ENCODE data around the gene RBMS2. TPM values are rescaled to one million over a fixed set of nuclear protein-coding genes. Genes with fewer than 3 reads are reported as not detected.

Gene RBMS2
- polyA plus RNA-seq, 3 donors = 5.1 to 8.2 (median 6.5) TPM

- no peak for TF ChIP-seq CTCF (IDR thresholded peaks at IDR 0.05)
- Mint-ChIP-seq H3K27me3 (ENCODE audit: low read depth in 3 of 3) (peaks cover 0 to 1% (median 1%) of the 10 kb centered on the region in 3 donors), H3K9me3 (peaks cover 0 to 2% (median 0%) of the 10 kb centered on the region in 7 donors), H3K4me1 (peaks cover 8% of the 10 kb centered on the region), H3K36me3 (peaks cover 4 to 20% of the 10 kb centered on the region in 2 donors), H3K4me3 (no peak overlapping the region), H3K27ac (peak overlapping the region in 3 of 7 donors; percentile 15 to 50 (median 43))
- Histone ChIP-seq H3K36me3 (replicated peaks in 1 of 2; ENCODE audit: control insufficient read depth in 1 of 2, insufficient read depth in 2 of 2, low read length in 2 of 2) (no peaks in the 10 kb centered on the region), H3K9me3 (replicated peaks in 1 of 2; ENCODE audit: control insufficient read depth in 1 of 2, insufficient read depth in 1 of 2, low read length in 2 of 2) (no peaks in the 10 kb centered on the region), H3K4me2 (replicated peaks; ENCODE audit: extremely low read depth, low read length, poor library complexity, severe bottlenecking) (no peak overlapping the region), H3K4me3 (replicated peaks in 1 of 3; ENCODE audit: low read depth in 2 of 3, low read length in 3 of 3) (no peak overlapping the region), H3K79me2 (ENCODE audit: insufficient read depth, low read length) (peaks cover 5% of the 10 kb centered on the region), H3K27ac (ENCODE audit: low read depth in 1 of 2, low read length in 2 of 2) (no peak overlapping the region), H2AFZ (ENCODE audit: insufficient read depth, low read depth, low read length, poor library complexity, severe bottlenecking) (no peak overlapping the region), H4K20me1 (ENCODE audit: insufficient read depth, low read length) (no peaks in the 10 kb centered on the region), H3K27me3 (ENCODE audit: control insufficient read depth in 2 of 2, insufficient read depth in 2 of 2, low read length in 2 of 2) (no peaks in the 10 kb centered on the region), H3K4me1 (ENCODE audit: control insufficient read depth in 1 of 2, insufficient read depth in 2 of 2, low read length in 2 of 2) (no peaks in the 10 kb centered on the region), H3K9ac (ENCODE audit: insufficient read depth, low read length, poor library complexity, severe bottlenecking) (no peak overlapping the region)
- intact Hi-C loops (cut with micrococcal nuclease) = no loop called here
- DNase-seq = no peak
- WGBS (ENCODE audit: insufficient coverage) = 100% methylated on average over 5 of the region's 6 CpGs
Observed at GRCh38 chr12:56476143-56476542, 45.5 kb upstream of the RBMS2 start.

GRCh38 chr12:56476972-56477432, 44.6 kb upstream of the RBMS2 start:
- Mint-ChIP-seq H3K27ac (peak overlapping the region in 1 of 7 donors; percentile 58), H3K9me3 (peaks cover 0 to 2% (median 0%) of the 10 kb centered on the region in 7 donors), H3K36me3 (peaks cover 4 to 18% of the 10 kb centered on the region in 2 donors), H3K27me3 (ENCODE audit: low read depth in 3 of 3) (peaks cover 0 to 1% (median 1%) of the 10 kb centered on the region in 3 donors), H3K4me3 (no peak overlapping the region), H3K4me1 (peaks cover 7% of the 10 kb centered on the region)
- Histone ChIP-seq H2AFZ (ENCODE audit: insufficient read depth, low read depth, low read length, poor library complexity, severe bottlenecking) (no peak overlapping the region), H3K4me2 (replicated peaks; ENCODE audit: extremely low read depth, low read length, poor library complexity, severe bottlenecking) (no peak overlapping the region), H3K4me1 (ENCODE audit: control insufficient read depth in 1 of 2, insufficient read depth in 2 of 2, low read length in 2 of 2) (no peaks in the 10 kb centered on the region), H3K79me2 (ENCODE audit: insufficient read depth, low read length) (no peaks in the 10 kb centered on the region), H3K36me3 (replicated peaks in 1 of 2; ENCODE audit: control insufficient read depth in 1 of 2, insufficient read depth in 2 of 2, low read length in 2 of 2) (no peaks in the 10 kb centered on the region), H3K27ac (ENCODE audit: low read depth in 1 of 2, low read length in 2 of 2) (no peak overlapping the region), H4K20me1 (ENCODE audit: insufficient read depth, low read length) (no peaks in the 10 kb centered on the region), H3K27me3 (ENCODE audit: control insufficient read depth in 2 of 2, insufficient read depth in 2 of 2, low read length in 2 of 2) (no peaks in the 10 kb centered on the region), H3K9ac (ENCODE audit: insufficient read depth, low read length, poor library complexity, severe bottlenecking) (no peak overlapping the region), H3K4me3 (replicated peaks in 1 of 3; ENCODE audit: low read depth in 2 of 3, low read length in 3 of 3) (no peak overlapping the region), H3K9me3 (replicated peaks in 1 of 2; ENCODE audit: control insufficient read depth in 1 of 2, insufficient read depth in 1 of 2, low read length in 2 of 2) (no peaks in the 10 kb centered on the region)
- intact Hi-C loops (cut with micrococcal nuclease) = no loop called here
- 100% methylated on average over 1 of the region's 1 CpG for WGBS (ENCODE audit: insufficient coverage)
- TF ChIP-seq CTCF (IDR thresholded peaks at IDR 0.05) = no peak
- DNase-seq = no peak

Data from CD14-positive monocyte (primary cell).